Femur (tissue), 1 donor: Measurements from ENCODE around the gene AP3B2.
"Not testable (repeated sequence)": the region's sequence is repeated elsewhere in the genome, so short reads cannot be mapped to it uniquely, and the experiment has no call there.

Source experiments
- DNase-seq: peaks from one replicate; pipeline ENCODE4 v3.0.0-alpha.2; 2017

AP3B2 gene

GRCh38 chr15:82709421-82710207 lies at the start of gene AP3B2:
Gene AP3B2 (minus strand): TSS chr15:82709875. CDS start chr15:82709706, 169 bp downstream.
- peak; percentile 67 for DNase-seq

GRCh38 chr15:82751308-82751707 lies 41.6 kb upstream of the AP3B2 start:
- no peak for DNase-seq

GRCh38 chr15:82750831-82751180 lies 41.1 kb upstream of the AP3B2 start:
- peak; percentile 42 for DNase-seq

- DNase-seq, result peak; percentile 96
These were observed 40.5 kb upstream of the AP3B2 start for GRCh38 chr15:82749951-82750830.

GRCh38 chr15:82748315-82748714 lies 38.6 kb upstream of the AP3B2 start:
- DNase-seq, result no peak

- no peak for DNase-seq
These were observed 34.1 kb upstream of the AP3B2 start for GRCh38 chr15:82743810-82744209.

GRCh38 chr15:82742134-82742533 lies 32.5 kb upstream of the AP3B2 start:
- DNase-seq, result no peak

GRCh38 chr15:82739086-82739485 lies 29.4 kb upstream of the AP3B2 start:
- DNase-seq, result no peak

DNA sequence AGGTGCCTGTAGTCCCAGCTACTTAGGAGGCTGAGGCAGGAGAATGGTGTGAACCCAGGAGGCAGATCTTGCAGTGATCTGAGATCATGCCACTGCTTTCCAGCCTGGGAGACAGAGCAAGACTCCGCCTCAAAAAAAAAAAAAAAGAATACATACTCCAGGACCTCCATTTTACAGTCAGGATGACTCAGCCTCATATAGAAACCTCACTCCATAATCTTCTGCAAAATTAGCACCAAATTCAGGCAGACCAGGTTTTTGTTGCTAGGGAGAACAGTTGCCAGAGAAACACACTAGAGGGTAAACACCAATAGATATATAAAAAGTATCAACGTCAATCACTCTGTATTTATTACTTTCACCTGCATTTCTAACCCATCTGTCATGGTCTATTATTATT lies 28.3 kb upstream of the AP3B2 start:
- DNase-seq, result no peak

GRCh38 chr15:82731527-82731926 lies 21.9 kb upstream of the AP3B2 start:
- DNase-seq, result no peak

GRCh38 chr15:82730022-82730530 lies 20.4 kb upstream of the AP3B2 start:
- DNase-seq, result no peak

DNA sequence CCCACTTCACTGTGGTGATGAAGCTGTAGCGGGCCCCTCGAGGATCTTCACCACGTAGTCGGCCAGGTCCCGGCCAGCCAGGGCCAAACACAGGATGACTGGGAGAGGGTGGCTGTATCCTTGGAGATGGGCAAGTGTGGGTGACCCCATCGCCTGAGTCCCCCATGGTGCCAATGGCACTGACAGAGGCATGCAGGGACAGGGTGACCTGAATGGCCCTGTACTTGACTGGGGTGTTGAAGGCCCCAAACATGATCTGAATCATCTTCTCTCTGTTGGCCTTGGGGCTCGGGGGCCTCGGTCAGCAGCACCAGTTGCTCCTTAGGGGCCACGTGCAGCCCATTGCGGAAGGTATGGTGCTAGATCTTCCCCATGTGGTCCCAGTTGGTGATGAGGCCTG lies 17.1 kb upstream of the AP3B2 start:
- DNase-seq, result no peak

GRCh38 chr15:82715003-82715402 lies 5.3 kb upstream of the AP3B2 start:
- DNase-seq, result no peak

GRCh38 chr15:82714016-82714415 lies 4.3 kb upstream of the AP3B2 start:
- DNase-seq, result no peak

DNA sequence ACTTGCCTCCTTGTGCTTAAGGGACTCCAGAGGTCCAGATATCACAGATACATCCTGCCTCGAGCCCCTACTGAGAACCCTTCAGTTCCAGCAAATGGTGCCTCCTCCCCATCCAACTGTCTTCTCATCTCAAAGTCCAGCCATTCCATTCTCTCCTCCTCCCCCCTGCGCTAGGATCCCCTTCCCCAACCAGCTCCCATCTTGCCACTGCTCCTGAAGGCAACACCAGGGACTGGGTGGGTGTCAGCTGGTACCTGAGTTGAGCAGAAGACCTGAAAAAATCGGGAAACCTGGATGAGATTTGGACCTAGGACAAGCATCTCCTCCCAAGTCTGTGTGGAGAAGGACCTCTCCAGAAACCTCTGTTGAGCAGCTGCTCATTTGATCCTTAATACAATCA lies 2.4 kb upstream of the AP3B2 start:
- DNase-seq, result no peak

- no peak for DNase-seq
These were observed 1.3 kb upstream of the AP3B2 start for GRCh38 chr15:82710926-82711490.

- DNase-seq, result no peak
These were observed 507 bp upstream of the AP3B2 start for GRCh38 chr15:82710208-82710555.

DNA sequence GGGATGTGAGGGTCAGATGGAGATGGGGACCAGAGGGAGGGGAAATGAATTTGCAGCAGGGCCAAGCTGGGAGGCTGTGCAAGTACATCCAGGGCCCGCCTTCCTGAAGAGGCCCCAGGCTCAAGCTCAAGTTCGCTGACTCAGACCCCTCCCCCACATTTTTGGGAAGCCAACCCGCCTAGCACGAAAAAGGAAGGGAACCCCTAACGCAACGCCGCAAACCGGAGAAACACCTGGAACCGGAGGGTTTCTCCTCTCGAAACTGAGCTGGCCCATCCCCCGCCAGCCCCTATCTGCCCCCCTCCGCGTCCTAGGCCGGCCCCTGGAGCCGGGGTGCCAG lies 624 bp downstream of the AP3B2 start:
- no peak for DNase-seq

DNA sequence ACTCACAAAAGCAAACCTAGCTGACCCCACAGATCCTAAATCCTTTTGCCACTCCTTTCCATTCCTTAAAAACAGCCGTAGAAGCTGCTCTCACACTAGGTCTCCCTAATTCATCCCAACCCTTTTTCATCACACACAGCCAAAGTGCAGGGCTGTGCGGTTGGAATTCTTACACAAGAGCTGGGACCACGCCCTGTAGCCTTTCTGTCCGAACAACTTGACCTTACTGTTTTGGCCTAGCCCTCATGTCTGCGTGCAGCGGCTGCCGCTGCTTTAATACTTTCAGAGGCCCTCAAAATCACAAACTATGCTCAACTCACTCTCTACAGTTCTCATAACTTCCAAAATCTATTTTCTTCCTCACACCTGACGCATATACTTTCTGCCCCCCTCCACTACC lies 3.8 kb downstream of the AP3B2 start:
- DNase-seq, result not testable (repeated sequence)

- DNase-seq, result no peak
These were observed 9.9 kb downstream of the AP3B2 start for GRCh38 chr15:82699726-82700125.

GRCh38 chr15:82698711-82699345 lies 10.8 kb downstream of the AP3B2 start:
- DNase-seq, result no peak

- DNase-seq, result no peak
These were observed 11.8 kb downstream of the AP3B2 start for GRCh38 chr15:82697735-82698407.

GRCh38 chr15:82692171-82692570 lies 17.5 kb downstream of the AP3B2 start:
- DNase-seq, result no peak
